GM18520 (cell line): ENCODE data around the gene CLASP1.

ENCODE experiments used
- ATAC-seq: cut with Tn5 transposase; IDR thresholded peaks from one replicate; pipeline ENCODE4 v1.9.1; 2021; ENCODE audit not compliant: unreplicated experiment

The CLASP1 gene

DNA sequence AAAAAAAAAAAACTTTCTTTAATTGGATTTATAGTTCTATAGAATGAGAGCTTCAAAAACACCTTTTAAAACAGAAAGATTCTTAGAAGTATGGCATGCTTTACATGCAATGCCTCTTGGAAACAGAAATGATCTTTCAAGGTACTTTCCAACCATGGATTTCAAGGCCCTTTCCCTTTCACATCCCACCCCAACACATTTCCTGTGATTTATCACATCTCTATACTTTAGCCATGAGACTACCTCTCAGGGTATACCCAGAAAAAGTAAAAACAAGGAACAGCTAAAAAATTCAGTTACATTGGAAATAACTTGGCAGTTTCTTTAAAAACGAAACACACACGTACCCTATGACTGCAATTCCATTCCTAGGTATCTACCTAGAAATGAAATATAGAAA is 103.3 kb downstream of the CLASP1 start:
- ATAC-seq = no peak

DNA sequence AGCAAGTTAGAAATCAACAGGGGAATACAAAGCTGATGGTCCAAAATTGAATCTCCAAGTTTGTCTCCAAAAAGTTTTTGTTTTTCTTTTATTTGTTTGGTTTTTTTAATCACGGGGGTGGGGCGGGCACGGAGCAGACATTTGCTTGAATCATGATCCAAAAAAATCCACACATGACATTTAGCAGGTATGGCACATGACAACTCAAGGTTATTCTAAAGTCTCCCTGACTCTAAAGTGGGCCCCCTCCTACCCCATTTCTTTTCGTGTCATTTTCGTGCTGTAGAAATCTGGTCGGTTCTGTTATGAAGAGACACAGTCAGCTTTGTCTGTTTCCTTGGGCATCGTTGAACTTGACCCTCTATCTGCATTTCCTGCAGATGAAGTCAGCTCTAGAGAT is 104.0 kb downstream of the CLASP1 start:
- no peak for ATAC-seq

DNA sequence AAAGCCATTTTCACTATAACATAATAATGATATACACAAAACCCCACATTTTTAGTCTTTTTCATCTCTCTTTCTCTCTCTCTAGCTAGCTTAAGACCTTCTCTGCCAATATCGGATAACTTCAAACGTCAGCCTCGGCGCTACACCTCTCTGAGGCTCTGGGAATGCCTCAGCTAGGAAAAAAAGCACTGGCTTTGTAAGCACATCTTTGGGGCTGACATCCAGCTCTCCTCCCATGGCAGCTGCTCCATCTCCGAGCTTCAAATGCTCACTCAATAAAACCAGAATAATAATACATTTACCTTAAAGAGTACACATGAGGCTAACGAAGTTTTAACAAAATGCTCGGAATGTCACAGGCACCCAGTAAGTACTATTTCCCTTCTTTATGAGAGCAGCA is 107.8 kb downstream of the CLASP1 start:
- ATAC-seq = no peak

- ATAC-seq = no peak
These were observed 109.4 kb downstream of the CLASP1 start for GRCh38 chr2:121539750-121540469.

GRCh38 chr2:121536850-121537557 is 112.3 kb downstream of the CLASP1 start:
- no peak for ATAC-seq

DNA sequence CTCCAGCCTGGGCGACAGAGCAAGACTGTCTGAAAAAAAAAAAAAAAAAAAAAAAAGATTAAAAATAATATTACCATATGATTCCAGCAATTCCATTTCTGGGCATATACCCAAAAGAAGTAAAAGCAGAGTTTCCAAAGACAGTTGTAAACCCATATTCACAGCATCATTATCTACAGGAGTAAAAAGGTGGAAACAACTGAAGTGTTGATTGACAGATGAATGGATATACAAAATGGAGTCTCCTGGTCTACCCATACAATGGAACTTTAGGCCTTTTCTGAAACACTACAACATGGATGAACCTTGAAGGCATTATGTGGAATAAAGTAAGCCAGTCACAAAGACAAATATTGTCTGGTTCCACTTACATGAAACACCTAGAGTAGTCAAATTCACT is 112.9 kb downstream of the CLASP1 start:
- no peak for ATAC-seq

- ATAC-seq = no peak
These were observed 115.3 kb downstream of the CLASP1 start for GRCh38 chr2:121534007-121534406.

DNA sequence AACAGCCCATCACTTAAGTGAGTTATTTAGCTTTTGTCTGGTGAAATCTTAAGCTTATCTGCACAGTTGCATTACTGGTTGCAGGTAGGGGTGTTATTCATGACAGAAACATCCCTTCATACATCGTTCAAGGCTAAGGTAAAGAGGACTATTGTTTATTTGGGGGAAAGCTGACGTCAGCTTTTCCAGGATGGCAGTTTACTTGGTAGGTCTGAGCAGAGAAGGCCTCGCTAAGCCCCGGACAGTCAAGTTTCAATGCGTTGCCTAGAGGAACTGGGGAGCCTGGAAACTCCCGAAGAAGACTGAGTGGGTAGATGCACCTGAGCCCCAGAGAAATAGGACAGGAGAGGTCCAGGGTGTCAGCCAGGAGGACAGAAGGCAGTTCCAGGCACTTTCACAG is 116.4 kb downstream of the CLASP1 start:
- no peak for ATAC-seq

GRCh38 chr2:121532347-121532766 is 116.9 kb downstream of the CLASP1 start:
- no peak for ATAC-seq

DNA sequence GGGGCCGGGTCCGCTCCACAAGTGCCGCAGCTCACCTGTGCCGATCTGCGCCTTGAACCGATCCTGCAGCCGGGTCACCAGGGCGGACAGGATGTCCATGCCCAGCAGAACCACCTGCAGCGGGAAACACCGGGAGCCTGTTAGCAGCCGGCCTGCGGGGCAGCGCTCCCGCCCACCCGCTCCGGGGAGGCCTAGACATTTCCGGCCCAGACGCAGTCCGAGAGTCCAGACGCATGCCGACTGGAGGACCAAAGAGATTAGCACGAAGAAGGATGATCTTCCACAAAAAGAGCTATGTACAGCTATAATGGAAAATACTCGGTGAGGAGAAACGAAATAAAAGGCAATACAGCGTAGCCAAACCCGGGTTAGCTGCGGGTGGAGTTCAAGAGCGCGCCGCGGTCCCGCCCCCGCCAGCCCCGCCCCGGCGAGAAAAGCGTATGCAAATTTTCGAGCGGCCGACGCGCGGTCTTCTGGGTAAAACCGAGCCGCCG is 119.0 kb downstream of the CLASP1 start:
- ATAC-seq = peak; percentile 27

GRCh38 chr2:121529439-121530211 is 119.6 kb downstream of the CLASP1 start:
- ATAC-seq = no peak

DNA sequence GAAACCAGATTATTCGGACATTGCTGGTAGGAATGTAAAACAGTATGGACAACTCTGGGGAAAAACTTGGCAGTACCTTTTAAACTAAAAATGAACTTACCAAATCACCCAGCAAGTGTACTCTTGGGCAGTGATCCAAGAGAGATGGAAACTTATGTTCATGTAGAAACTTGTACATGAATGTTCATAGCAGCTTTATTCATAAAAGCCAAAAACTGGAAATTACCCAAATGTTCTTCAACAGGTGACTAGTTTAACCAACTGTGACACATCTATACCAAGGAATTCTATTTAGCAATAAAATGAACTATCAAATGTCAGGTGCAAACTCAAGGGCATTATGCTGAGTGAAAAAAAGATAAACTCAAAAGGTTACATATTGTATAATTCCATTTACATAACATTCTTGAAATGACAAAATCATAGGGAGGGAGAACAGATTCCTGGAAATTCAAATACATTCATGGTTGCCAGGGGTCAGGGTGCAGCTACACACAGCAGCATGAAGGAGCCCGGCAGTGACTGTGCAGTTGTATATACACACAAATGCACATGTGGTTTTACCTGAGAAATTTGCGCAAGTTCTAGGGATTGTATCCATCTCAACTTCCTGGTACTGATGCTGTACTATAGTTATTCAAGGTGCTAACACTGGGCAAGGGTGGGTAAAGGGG is 122.1 kb downstream of the CLASP1 start:
- no peak for ATAC-seq

DNA sequence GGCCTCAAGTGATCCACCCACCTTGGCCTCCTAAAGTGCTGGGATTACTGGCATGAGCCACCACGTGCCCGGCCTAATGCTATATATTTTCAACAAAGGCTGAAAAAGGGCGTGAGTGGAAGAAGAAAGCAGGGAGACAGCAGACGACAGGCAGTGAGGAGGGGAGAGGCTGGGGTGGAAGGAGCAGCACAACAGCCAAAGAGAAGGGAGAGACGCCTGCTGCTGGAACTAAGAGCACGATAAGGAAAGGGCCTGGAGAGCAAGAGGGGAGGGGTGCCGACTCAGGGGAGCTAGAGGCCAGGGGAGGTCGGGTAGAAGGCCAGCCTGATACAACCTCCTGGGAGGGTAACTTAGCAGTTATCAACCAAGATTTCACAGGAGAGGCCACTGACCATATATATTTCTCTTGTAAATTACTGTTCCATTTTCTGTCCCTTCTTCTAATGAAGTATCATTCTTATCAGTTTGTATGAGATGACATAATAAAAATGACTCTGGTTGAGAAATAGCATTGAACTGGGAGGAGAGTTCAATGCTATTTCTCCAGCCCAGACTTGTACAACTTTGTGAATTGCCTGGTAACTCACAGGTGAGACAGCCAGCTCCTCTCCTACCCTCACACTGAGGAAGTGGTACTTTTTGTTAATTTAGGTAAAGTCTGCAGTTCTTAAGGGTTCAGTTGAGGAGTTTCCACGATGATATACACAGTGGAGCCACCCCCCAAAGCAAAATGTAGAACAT is 124.4 kb downstream of the CLASP1 start:
- no peak for ATAC-seq

DNA sequence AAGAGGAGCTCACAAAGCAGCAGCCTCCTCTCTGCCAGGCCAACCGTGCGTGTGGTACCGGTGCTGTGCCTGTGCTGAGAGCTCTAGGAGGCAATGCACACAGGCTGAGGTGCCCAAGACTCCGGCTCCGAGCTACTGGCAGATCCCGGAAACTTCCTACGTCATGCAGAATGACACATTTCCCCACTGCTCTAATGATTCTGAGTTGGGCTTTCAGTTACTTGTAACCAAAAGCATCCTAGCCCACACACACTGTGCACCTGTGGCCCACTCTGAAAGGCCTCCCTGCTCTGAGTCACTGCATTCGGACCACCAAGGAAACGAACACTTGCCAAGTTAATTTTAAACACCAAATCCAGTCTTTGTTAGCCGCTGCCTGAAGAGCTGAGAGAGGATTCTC is 127.9 kb downstream of the CLASP1 start:
- ATAC-seq = no peak

GRCh38 chr2:121520641-121520994 is 128.6 kb downstream of the CLASP1 start:
- no peak for ATAC-seq

DNA sequence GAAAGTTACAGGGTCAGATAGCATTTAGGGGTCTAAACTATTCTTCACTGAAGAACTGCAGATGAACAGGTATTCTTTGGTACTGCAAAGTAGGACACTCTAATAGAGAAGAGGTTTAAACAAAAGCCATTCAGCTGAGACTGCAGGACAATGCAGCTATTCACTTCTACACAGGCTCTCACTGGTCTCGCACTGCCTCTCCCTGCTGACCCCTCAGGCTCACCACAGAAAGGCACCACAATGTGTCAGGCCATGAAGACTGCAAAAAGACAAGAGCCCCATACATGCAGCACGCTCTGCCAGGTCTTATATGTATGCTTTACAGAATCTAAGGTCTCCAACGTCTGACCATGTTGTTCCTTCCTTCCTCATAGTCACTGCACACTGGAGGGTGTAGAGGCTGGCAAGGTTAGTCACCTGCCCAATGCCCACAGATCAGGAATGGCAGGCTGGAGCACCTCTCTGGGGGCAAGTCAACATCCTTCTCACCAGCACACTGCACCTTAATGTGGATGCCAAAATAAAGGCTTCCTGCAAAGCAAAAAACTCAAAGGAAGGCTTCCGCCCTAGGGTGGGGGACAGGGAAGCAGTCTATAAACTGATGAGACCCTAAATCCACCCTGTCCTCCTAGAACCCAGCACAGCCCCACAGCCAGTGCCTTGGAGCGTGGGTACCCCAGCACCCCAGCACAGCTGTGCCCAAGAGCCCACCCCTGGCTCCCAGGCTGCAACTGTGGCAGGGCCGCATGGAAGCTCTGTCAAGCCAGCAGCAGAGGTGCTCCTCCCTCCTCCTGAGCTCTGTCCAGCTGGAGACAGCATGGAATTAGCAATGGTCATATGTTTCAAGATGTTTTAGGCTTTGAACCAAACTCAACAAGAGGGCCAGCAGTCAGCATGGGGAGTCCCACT is 129.3 kb downstream of the CLASP1 start:
- no peak for ATAC-seq

DNA sequence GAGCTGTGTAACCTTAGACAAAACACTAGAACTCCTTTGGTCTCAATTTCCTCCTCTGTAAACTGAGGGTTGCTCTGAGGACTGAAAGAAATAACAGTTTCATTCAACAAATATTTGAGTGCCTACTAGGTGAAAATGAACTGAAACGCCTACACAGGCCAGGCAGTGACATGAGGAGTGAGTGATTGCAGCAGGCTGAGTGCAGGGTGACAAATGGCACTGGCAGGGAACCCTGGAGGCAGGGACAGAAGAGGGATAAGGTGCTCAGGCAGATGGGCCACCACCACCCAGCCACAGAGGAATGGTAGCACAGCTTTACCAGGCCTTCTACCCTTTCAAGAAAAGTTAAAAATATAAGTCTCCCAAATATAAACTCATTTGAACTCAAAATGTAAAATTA is 130.1 kb downstream of the CLASP1 start:
- no peak for ATAC-seq

DNA sequence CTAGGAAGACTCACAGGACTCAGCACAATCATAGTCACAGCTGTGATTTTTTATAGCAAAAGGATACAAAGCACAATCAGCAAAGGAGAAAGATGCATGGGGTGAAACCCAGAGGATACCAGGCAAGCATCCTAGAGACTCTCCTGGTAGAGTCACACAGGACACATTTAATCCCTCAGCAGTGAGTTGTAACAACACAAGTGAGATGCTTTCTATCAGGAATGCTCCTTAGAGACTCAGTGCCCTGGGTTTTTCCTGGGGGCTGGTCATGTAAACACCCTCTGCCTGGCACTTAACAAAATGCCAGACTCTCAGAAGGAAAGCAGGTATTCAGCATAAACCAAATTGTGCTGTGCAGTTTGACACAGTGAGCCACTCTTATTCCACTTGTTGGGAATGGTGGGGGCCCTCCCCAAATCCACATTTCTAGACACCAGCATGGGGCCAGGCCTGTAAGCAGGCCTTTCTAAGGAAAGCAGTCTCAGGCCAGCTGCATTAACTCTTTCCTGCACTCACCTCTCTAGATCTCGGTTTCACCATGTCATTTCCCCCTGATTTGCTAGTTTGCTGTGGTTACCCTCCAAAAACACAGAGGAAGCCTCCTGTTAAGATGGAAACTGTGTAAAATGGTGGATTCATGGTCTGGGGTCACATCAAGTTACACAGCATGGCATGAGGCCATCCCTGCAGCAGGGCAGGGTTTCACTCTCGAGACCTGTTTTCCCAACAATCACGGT is 135.5 kb downstream of the CLASP1 start:
- ATAC-seq = no peak

GRCh38 chr2:121510857-121511256 is 138.4 kb downstream of the CLASP1 start:
- ATAC-seq = no peak
